ENCODE measurements around the gene FGFRL1. TPM values are rescaled to one million over a fixed set of nuclear protein-coding genes. Genes with fewer than 3 reads are reported as not detected.
A peak's percentile ranks its signal among the peaks of the same experiment; 100 is the strongest.

The FGFRL1 gene
- total RNA-seq, 1 experiment from 2014 or later: 59.5 TPM

DNA sequence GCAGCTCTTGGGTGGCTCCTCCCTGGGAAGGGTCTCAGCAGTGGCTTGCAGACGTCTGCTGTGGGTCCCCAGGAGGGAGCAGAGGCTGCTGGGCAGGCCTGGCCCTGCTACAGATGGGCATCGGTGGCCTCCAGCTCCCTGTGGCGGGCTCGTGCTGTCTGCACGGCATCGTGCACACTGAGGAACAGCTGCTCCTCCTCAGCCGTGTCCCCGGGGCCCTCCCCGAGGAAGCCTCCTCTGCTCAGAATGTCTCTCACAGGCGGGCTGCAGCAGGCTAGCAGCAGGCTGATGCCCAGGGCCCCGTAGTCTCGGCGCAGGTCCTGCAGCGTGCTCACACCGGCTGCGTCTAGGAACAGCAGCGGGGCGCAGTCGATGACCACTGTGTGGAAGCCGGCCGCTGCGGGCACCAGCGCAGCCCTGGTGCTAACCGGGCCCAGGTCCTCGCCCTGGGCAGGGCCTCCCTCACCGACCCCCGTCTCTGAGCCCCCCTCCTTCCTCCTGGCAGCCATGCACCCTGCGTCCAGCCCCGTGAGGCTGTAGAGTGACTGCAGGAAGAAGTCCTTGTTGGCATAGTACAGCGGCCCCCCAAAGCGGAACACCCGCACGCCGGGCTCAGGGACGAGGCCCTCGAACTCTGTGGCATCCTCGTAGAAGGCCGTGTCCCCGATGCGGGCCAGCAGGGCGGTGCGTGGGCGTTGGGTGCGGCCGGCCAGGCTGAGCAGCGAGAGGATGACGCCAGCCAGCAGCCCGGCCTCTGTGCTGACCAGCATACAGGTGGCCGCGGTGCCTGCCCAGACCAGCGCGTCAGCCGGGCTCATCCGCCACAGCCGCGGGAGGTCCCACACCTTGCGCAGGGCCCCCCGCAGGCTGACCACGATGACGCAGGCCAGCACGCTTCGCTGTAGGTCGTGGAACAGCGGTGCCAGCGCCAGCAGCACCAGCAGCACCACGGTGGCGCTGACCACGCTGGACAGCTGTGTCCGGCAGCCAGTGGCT, 22.4 kb upstream of the FGFRL1 start:
- no peak for DNase-seq
- Histone ChIP-seq H3K27me3 (ENCODE audit: insufficient read depth, low read depth) (no peaks in the 10 kb centered on the region), H3K9me3 (ENCODE audit: insufficient read depth, low read depth) (no peaks in the 10 kb centered on the region), H4K20me1 (ENCODE audit: insufficient read depth) (peaks cover 5% of the 10 kb centered on the region; the same call in 1 of the 2 replicates), H3F3A (ENCODE audit: insufficient read depth, low read depth) (peaks cover 21% of the 10 kb centered on the region), H3K4me2 (0 out of 2 replicates have a peak overlapping the region, but pooled peaks have one; percentile 99), H3K9me2 (ENCODE audit: insufficient read depth) (no peaks in the 10 kb centered on the region), H3K27ac (no peak overlapping the region), H3K4me1 (replicated peaks; ENCODE audit: insufficient read depth) (peaks cover 39% of the 10 kb centered on the region), H3K79me2 (ENCODE audit: low read depth) (peaks cover 22% of the 10 kb centered on the region), H2AFZ (no peak overlapping the region), H3K36me3 (ENCODE audit: low read depth) (no peaks in the 10 kb centered on the region), H3K4me3 (no peak overlapping the region)
- POLR2A ChIA-PET (ENCODE audit: unreplicated experiment): no interaction called here
- BruUV-seq (replicated peaks): no TSS peak
- intact Hi-C loops (cut with micrococcal nuclease; ENCODE audit: unreplicated experiment): loop anchor here (10.0 kb wide), 1 partner anchor 374 kb away; no protein-coding TSS in a partner anchor
- TF ChIP-seq, protein P1, sequence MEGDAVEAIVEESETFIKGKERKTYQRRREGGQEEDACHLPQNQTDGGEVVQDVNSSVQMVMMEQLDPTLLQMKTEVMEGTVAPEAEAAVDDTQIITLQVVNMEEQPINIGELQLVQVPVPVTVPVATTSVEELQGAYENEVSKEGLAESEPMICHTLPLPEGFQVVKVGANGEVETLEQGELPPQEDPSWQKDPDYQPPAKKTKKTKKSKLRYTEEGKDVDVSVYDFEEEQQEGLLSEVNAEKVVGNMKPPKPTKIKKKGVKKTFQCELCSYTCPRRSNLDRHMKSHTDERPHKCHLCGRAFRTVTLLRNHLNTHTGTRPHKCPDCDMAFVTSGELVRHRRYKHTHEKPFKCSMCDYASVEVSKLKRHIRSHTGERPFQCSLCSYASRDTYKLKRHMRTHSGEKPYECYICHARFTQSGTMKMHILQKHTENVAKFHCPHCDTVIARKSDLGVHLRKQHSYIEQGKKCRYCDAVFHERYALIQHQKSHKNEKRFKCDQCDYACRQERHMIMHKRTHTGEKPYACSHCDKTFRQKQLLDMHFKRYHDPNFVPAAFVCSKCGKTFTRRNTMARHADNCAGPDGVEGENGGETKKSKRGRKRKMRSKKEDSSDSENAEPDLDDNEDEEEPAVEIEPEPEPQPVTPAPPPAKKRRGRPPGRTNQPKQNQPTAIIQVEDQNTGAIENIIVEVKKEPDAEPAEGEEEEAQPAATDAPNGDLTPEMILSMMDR (conservative IDR thresholded peaks at IDR 0.05): no peak
- no peak for TF ChIP-seq EZH2 (IDR thresholded peaks at IDR 0.05; ENCODE audit: low read depth)
- CTCF ChIA-PET: no interaction called here

DNA sequence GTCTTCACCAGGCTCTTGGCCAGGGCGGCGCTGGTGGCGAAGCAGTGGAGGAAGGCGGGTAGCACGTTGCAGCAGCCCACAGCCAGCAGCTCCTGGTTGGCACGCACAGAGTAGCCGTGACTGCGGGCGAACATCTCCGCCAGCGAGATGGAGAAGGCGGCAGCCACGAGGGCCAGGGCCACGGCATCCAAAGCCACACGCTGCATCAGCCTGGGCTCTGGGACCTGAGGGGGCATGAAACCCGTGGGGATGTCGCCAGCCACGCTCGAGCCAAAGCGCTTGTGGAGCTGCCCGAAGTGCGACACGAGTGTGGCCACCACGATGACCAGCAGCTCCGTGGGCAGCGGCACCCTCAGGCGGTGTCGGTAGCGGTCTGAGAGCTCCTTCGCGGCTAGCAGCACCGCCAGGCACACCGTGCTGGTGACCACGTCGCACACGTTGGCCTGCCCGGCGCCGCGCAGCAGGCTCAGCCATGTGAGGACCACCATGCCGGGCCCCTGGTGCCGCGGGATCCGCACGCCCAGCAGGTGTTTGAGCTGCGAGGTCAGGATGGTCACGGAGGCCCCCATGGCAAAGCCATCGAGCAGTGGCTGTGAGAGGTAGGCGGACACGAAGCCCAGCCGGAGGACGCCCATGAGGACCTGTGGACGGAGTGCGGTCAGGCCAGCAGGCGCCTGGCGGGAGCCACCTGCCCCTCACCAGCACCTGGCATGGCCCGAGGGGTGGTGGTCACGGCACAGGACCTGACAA, 21.5 kb upstream of the FGFRL1 start:
- DNase-seq: no peak
- CTCF ChIA-PET: no interaction called here
- H3F3A ChIP-seq (ENCODE audit: insufficient read depth, low read depth): peaks cover 15% of the 10 kb centered on the region; the same call in 1 of the 2 replicates
- POLR2A ChIA-PET (ENCODE audit: unreplicated experiment): no interaction called here
- peaks cover 5% of the 10 kb centered on the region; the same call in 1 of the 2 replicates for H4K20me1 ChIP-seq (ENCODE audit: insufficient read depth)
- no peaks in the 10 kb centered on the region for H3K27me3 ChIP-seq (ENCODE audit: insufficient read depth, low read depth)
- H3K9me2 ChIP-seq (ENCODE audit: insufficient read depth): no peaks in the 10 kb centered on the region
- no peak overlapping the region for H2AFZ ChIP-seq
- H3K4me3 ChIP-seq: no peak overlapping the region
- intact Hi-C loops (cut with micrococcal nuclease; ENCODE audit: unreplicated experiment): loop anchor here (10.0 kb wide), 1 partner anchor 375 kb away; no protein-coding TSS in a partner anchor
- no peak overlapping the region for H3K4me2 ChIP-seq
- no TSS peak for BruUV-seq (replicated peaks)
- H3K9me3 ChIP-seq (ENCODE audit: insufficient read depth, low read depth): no peaks in the 10 kb centered on the region
- TF ChIP-seq EZH2 (IDR thresholded peaks at IDR 0.05; ENCODE audit: low read depth): no peak
- TF ChIP-seq, protein P1 (conservative IDR thresholded peaks at IDR 0.05): no peak
- H3K27ac ChIP-seq: no peak overlapping the region
- H3K4me1 ChIP-seq (replicated peaks; ENCODE audit: insufficient read depth): peaks cover 32% of the 10 kb centered on the region
- H3K36me3 ChIP-seq (ENCODE audit: low read depth): no peaks in the 10 kb centered on the region
- H3K79me2 ChIP-seq (ENCODE audit: low read depth): peaks cover 22% of the 10 kb centered on the region

DNA sequence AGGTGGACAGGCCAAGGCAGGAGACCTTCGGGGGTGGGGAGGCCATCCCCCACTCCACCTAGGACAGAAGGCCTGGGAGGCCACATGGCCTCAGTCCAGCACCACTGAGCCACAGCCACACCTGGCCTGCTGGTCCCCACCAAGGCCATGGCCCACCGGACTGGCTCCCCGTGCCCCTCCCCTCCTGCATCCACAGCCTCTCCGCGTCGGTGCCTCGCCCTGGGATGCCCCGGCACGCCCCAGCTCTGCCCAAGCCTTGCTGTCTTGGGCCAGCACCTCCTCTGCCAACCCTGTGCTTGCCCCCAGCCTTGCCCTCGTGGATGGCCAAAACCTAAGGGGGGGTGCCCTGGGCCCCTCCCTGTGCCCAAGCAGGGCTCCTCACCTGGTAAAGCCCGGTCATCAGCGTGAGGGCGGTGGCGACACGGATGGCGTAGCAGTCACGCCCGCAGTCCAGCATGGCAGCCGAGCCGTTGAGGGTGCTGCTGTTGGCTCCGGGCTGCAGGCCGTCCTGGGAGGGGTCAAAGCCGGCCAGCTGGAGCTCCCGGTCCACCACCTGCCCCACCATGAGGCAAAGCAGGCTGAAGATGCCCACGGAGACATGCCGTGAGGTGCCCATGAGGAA, 20.6 kb upstream of the FGFRL1 start:
- Histone ChIP-seq H3K9me3 (ENCODE audit: insufficient read depth, low read depth) (no peaks in the 10 kb centered on the region), H3K79me2 (ENCODE audit: low read depth) (peaks cover 17% of the 10 kb centered on the region), H3K4me1 (replicated peaks; ENCODE audit: insufficient read depth) (peaks cover 25% of the 10 kb centered on the region), H3K4me2 (no peak overlapping the region), H2AFZ (no peak overlapping the region), H4K20me1 (ENCODE audit: insufficient read depth) (peaks cover 5% of the 10 kb centered on the region; the same call in 1 of the 2 replicates), H3K27me3 (ENCODE audit: insufficient read depth, low read depth) (no peaks in the 10 kb centered on the region), H3K9me2 (ENCODE audit: insufficient read depth) (no peaks in the 10 kb centered on the region), H3K4me3 (no peak overlapping the region), H3K27ac (no peak overlapping the region), H3F3A (ENCODE audit: insufficient read depth, low read depth) (peaks cover 20% of the 10 kb centered on the region; the same call in 1 of the 2 replicates), H3K36me3 (ENCODE audit: low read depth) (no peaks in the 10 kb centered on the region)
- no peak for TF ChIP-seq EZH2 (IDR thresholded peaks at IDR 0.05; ENCODE audit: low read depth)
- TF ChIP-seq, protein P1 (conservative IDR thresholded peaks at IDR 0.05): no peak
- intact Hi-C loops (cut with micrococcal nuclease; ENCODE audit: unreplicated experiment): no loop called here
- no peak for DNase-seq
- BruUV-seq (replicated peaks): no TSS peak
- ChIA-PET POLR2A (ENCODE audit: unreplicated experiment) (no interaction called here), CTCF (no interaction called here)
